HEK293 (cell line): Measurements from ENCODE around the gene SELPLG.

Experiments
- CTCF ChIA-PET: fragments of 350-600 bp; formaldehyde crosslinking; extraction: SDS; loops from one replicate; lab custom pipeline; 2021; ENCODE audit warnings: antibody characterized with exemption; lab: Yijun Ruan, JAX
- POLR2A ChIA-PET: fragments of 300-600 bp; formaldehyde crosslinking; extraction: SDS; loops from one replicate; lab custom pipeline; 2020; ENCODE audit warnings: antibody characterized with exemption, inconsistent platforms; lab: Yijun Ruan, JAX
- H3K27ac ChIP-seq: fragments of 200-500 bp; sonication (Bioruptor generic); 2 replicates; pipeline ENCODE4 v1.5.1; 2014; ENCODE audit warnings: low read depth, low read length, control low read depth, inconsistent platforms; ENCODE audit errors: extremely low read depth
- H3K36me3 ChIP-seq, 2 experiments: fragments of 200-500 bp in 1 of 2; sonication (Bioruptor generic) in 1 of 2; 1 replicate in 1 of 2; 2 replicates in 1 of 2; pipeline ENCODE4 v1.5.1; 2014 to 2017; ENCODE audit warnings: inconsistent platforms in 2 of 2, low read length in 2 of 2; ENCODE audit not compliant: control insufficient read depth in 2 of 2, insufficient read depth in 1 of 2
- H3K4me1 ChIP-seq: fragments of 200-500 bp; sonication (Bioruptor generic); 2 replicates; pipeline ENCODE4 v1.5.1; 2014; ENCODE audit warnings: mild to moderate bottlenecking, low read length, inconsistent platforms; ENCODE audit not compliant: control insufficient read depth, insufficient read depth
- H3K4me3 ChIP-seq: 2 replicates; pipeline ENCODE4 v1.5.1; 2011; ENCODE audit warnings: low read depth, mild to moderate bottlenecking, control low read depth, low read length, moderate library complexity
- H3K9me3 ChIP-seq: fragments of 200-500 bp; sonication (Bioruptor generic); 2 replicates; pipeline ENCODE4 v1.5.1; 2014; ENCODE audit warnings: low read depth, low read length, inconsistent platforms; ENCODE audit not compliant: control insufficient read depth, insufficient read depth
- AEBP2 ChIP-seq: fragments of 450-650 bp; formaldehyde crosslinking; IDR thresholded peaks from 2 replicates; pipeline ENCODE4 v1.5.1; 2016; ENCODE audit warnings: missing biosample characterization, missing genetic modification characterization, borderline replicate concordance
- BCL11B ChIP-seq: fragments of 450-650 bp; formaldehyde crosslinking; IDR thresholded peaks from 2 replicates; pipeline ENCODE4 v1.5.1; 2016; ENCODE audit warnings: low read depth, missing biosample characterization, missing genetic modification characterization
- OSR2 ChIP-seq: fragments of 450-650 bp; formaldehyde crosslinking; IDR thresholded peaks from 2 replicates; pipeline ENCODE4 v1.5.1; 2016; ENCODE audit warnings: missing biosample characterization, missing genetic modification characterization
- PRDM10 ChIP-seq: fragments of 450-650 bp; formaldehyde crosslinking; IDR thresholded peaks from 2 replicates; pipeline ENCODE4 v1.5.1; 2016; ENCODE audit warnings: missing biosample characterization, missing genetic modification characterization
- SETDB1 ChIP-seq: IDR thresholded peaks from one replicate; pipeline ENCODE4 v1.6.1; 2017; ENCODE audit warnings: mild to moderate bottlenecking, low read length, moderate library complexity, mixed read lengths; ENCODE audit not compliant: insufficient read length
- SP2 ChIP-seq: fragments of 450-650 bp; formaldehyde crosslinking; IDR thresholded peaks from 2 replicates; pipeline ENCODE4 v1.5.1; 2016; ENCODE audit warnings: missing biosample characterization, missing genetic modification characterization
- YY1 ChIP-seq: fragments of 450-650 bp; formaldehyde crosslinking; IDR thresholded peaks from 2 replicates; pipeline ENCODE4 v1.5.1; 2018; ENCODE audit warnings: missing biosample characterization, missing genetic modification characterization
- ZBTB44 ChIP-seq: fragments of 450-650 bp; IDR thresholded peaks from 2 replicates; pipeline ENCODE4 v1.5.1; 2018; ENCODE audit warnings: missing biosample characterization, mild to moderate bottlenecking, missing genetic modification characterization
- ZBTB48 ChIP-seq: fragments of 450-650 bp; formaldehyde crosslinking; IDR thresholded peaks from 2 replicates; pipeline ENCODE4 v1.5.1; 2016; ENCODE audit warnings: missing biosample characterization, missing genetic modification characterization
- ZFP69B ChIP-seq: fragments of 450-650 bp; formaldehyde crosslinking; IDR thresholded peaks from 2 replicates; pipeline ENCODE4 v1.5.1; 2016; ENCODE audit warnings: missing biosample characterization, missing genetic modification characterization
- ZNF169 ChIP-seq: fragments of 450-650 bp; formaldehyde crosslinking; IDR thresholded peaks from 2 replicates; pipeline ENCODE4 v1.5.1; 2016; ENCODE audit warnings: missing biosample characterization, missing genetic modification characterization
- ZNF174 ChIP-seq: fragments of 450-650 bp; formaldehyde crosslinking; IDR thresholded peaks from 2 replicates; pipeline ENCODE4 v1.5.0; 2017; ENCODE audit warnings: missing biosample characterization, mild to moderate bottlenecking, missing genetic modification characterization
- ZNF266 ChIP-seq: fragments of 450-650 bp; formaldehyde crosslinking; IDR thresholded peaks from 2 replicates; pipeline ENCODE4 v1.5.1; 2016; ENCODE audit warnings: missing biosample characterization, missing genetic modification characterization, low read depth
- ZNF354C ChIP-seq: fragments of 450-650 bp; formaldehyde crosslinking; IDR thresholded peaks from 2 replicates; pipeline ENCODE4 v1.5.1; 2016; ENCODE audit warnings: missing biosample characterization, missing genetic modification characterization, low read depth, borderline replicate concordance
- ZNF394 ChIP-seq: fragments of 450-650 bp; formaldehyde crosslinking; IDR thresholded peaks from 2 replicates; pipeline ENCODE4 v1.5.1; 2016; ENCODE audit warnings: missing biosample characterization, missing genetic modification characterization, mild to moderate bottlenecking, moderate library complexity, borderline replicate concordance
- ZNF488 ChIP-seq: fragments of 450-650 bp; formaldehyde crosslinking; IDR thresholded peaks from 2 replicates; pipeline ENCODE4 v1.5.1; 2016; ENCODE audit warnings: missing biosample characterization, missing genetic modification characterization
- ZNF544 ChIP-seq: fragments of 450-650 bp; formaldehyde crosslinking; IDR thresholded peaks from 2 replicates; pipeline ENCODE4 v1.5.0; 2017; ENCODE audit warnings: missing biosample characterization, missing genetic modification characterization
- ZNF596 ChIP-seq: fragments of 450-650 bp; IDR thresholded peaks from 2 replicates; pipeline ENCODE4 v1.5.0; 2018; ENCODE audit warnings: missing biosample characterization, mild to moderate bottlenecking, missing genetic modification characterization, moderate library complexity
- ZNF645 ChIP-seq: fragments of 450-650 bp; formaldehyde crosslinking; IDR thresholded peaks from 2 replicates; pipeline ENCODE4; 2016; ENCODE audit warnings: missing biosample characterization, missing genetic modification characterization
- ZNF658 ChIP-seq: fragments of 450-650 bp; formaldehyde crosslinking; IDR thresholded peaks from 2 replicates; pipeline ENCODE4; 2016; ENCODE audit warnings: missing biosample characterization, missing genetic modification characterization
- ZNF692 ChIP-seq: fragments of 450-650 bp; formaldehyde crosslinking; IDR thresholded peaks from 2 replicates; pipeline ENCODE4 v1.5.1; 2016; ENCODE audit warnings: missing biosample characterization, missing genetic modification characterization
- ZNF747 ChIP-seq: fragments of 450-650 bp; formaldehyde crosslinking; IDR thresholded peaks from 2 replicates; pipeline ENCODE4 v1.5.1; 2016; ENCODE audit warnings: missing biosample characterization, missing genetic modification characterization
- ZNF768 ChIP-seq: fragments of 450-650 bp; formaldehyde crosslinking; IDR thresholded peaks from 2 replicates; pipeline ENCODE4 v1.5.1; 2018; ENCODE audit warnings: missing biosample characterization, mild to moderate bottlenecking, missing genetic modification characterization
- ZNF830 ChIP-seq: fragments of 450-650 bp; IDR thresholded peaks from 2 replicates; pipeline ENCODE4 v1.5.0; 2018; ENCODE audit warnings: missing biosample characterization, missing genetic modification characterization, low read depth, mild to moderate bottlenecking, moderate library complexity
- ZSCAN5A ChIP-seq: fragments of 450-650 bp; formaldehyde crosslinking; IDR thresholded peaks from 2 replicates; pipeline ENCODE4 v1.5.1; 2016; ENCODE audit warnings: missing biosample characterization, missing genetic modification characterization

Gene SELPLG

GRCh38 chr12:108676707-108677106 lies 43.0 kb upstream of the SELPLG start:
- ChIA-PET POLR2A (no interaction called here), CTCF (interaction anchor here (1.1 to 2.3 kb wide), 2 partner anchors 9 to 12 kb away, joined by 3 to 9 read pairs; no protein-coding TSS in a partner anchor)
- Histone ChIP-seq H3K4me1 (no peaks in the 10 kb centered on the region), H3K27ac (no peak overlapping the region), H3K36me3 (peaks cover 6 to 28% of the 10 kb centered on the region in 2 experiments; a peak in 2 of 3 replicates), H3K9me3 (no peaks in the 10 kb centered on the region), H3K4me3 (no peak overlapping the region)
- TF ChIP-seq ZNF266 (tag by site-specific recombination), result no peak
- no peak for TF ChIP-seq ZNF544 (tag by site-specific recombination)
- TF ChIP-seq ZNF768 (tag by site-specific recombination), result no peak
- no peak for TF ChIP-seq ZFP69B (tag by site-specific recombination)
- TF ChIP-seq ZNF174 (tag by site-specific recombination), result no peak
- TF ChIP-seq ZNF692, result no peak
- no peak for TF ChIP-seq YY1 (tag by site-specific recombination)
- TF ChIP-seq ZNF394 (tag by site-specific recombination), result no peak
- TF ChIP-seq ZBTB44 (tag by site-specific recombination), result no peak
- TF ChIP-seq BCL11B (tag by site-specific recombination), result no peak
- TF ChIP-seq ZBTB48 (tag by site-specific recombination), result no peak
- TF ChIP-seq AEBP2 (tag by site-specific recombination), result no peak
- TF ChIP-seq ZNF658, result no peak
- TF ChIP-seq ZNF169 (tag by site-specific recombination), result no peak
- TF ChIP-seq SETDB1, result no peak
- TF ChIP-seq ZNF747 (tag by site-specific recombination), result no peak
- TF ChIP-seq ZNF596, result no peak
- TF ChIP-seq ZNF645, result no peak

GRCh38 chr12:108675792-108676191 lies 42.1 kb upstream of the SELPLG start:
- Histone ChIP-seq H3K4me3 (no peak overlapping the region), H3K9me3 (no peaks in the 10 kb centered on the region), H3K4me1 (no peaks in the 10 kb centered on the region), H3K36me3 (peaks cover 6 to 28% of the 10 kb centered on the region in 2 experiments; a peak in 2 of 3 replicates), H3K27ac (no peak overlapping the region)
- ChIA-PET CTCF (no interaction called here), POLR2A (no interaction called here)
- TF ChIP-seq OSR2 (tag by site-specific recombination) (no peak), ZNF354C (tag by site-specific recombination) (no peak), ZNF488 (tag by site-specific recombination) (no peak), ZNF394 (tag by site-specific recombination) (no peak), SP2 (tag by site-specific recombination) (no peak), ZSCAN5A (tag by site-specific recombination) (no peak), PRDM10 (tag by site-specific recombination) (no peak), ZNF830 (tag by site-specific recombination) (no peak)
